GM23248 (cell line): ENCODE results near the gene TCTA. TPM values are rescaled to one million over a fixed set of nuclear protein-coding genes. Genes with fewer than 3 reads are reported as not detected.

Experiments
- DNase-seq: peaks from one replicate; pipeline ENCODE4 v3.0.0-alpha.2; 2015
- H2AFZ ChIP-seq: fragments of 200-600 bp; sonication (generic); 2 replicates; pipeline ENCODE4 v1.6.1; 2016; ENCODE audit warnings: antibody characterized with exemption
- H3F3A ChIP-seq: fragments of 200-600 bp; sonication (generic); 2 replicates; pipeline ENCODE4 v1.6.1; 2016; ENCODE audit warnings: mild to moderate bottlenecking, antibody characterized with exemption, mixed run types; ENCODE audit not compliant: insufficient read depth
- H3K27ac ChIP-seq: fragments of 200-600 bp; sonication (generic); 2 replicates; pipeline ENCODE4 v1.5.1; 2016; ENCODE audit warnings: mild to moderate bottlenecking
- H3K27me3 ChIP-seq: fragments of 200-600 bp; sonication (generic); replicated peaks from 2 replicates; pipeline ENCODE4 v1.6.1; 2016; ENCODE audit warnings: mild to moderate bottlenecking; ENCODE audit not compliant: insufficient read depth
- H3K36me3 ChIP-seq: fragments of 200-600 bp; sonication (generic); 2 replicates; pipeline ENCODE4 v1.6.1; 2016; ENCODE audit warnings: low read depth, mild to moderate bottlenecking
- H3K4me1 ChIP-seq: fragments of 200-600 bp; sonication (generic); 2 replicates; pipeline ENCODE4 v1.6.1; 2016; ENCODE audit warnings: mild to moderate bottlenecking; ENCODE audit not compliant: insufficient read depth
- H3K4me2 ChIP-seq: fragments of 200-600 bp; sonication (generic); one replicate; pipeline ENCODE4 v1.6.1; 2016; ENCODE audit warnings: mild to moderate bottlenecking; ENCODE audit not compliant: unreplicated experiment
- H3K4me3 ChIP-seq: fragments of 200-600 bp; sonication (generic); 2 replicates; pipeline ENCODE4 v1.5.1; 2016; ENCODE audit warnings: mild to moderate bottlenecking
- H3K79me2 ChIP-seq: fragments of 200-600 bp; sonication (generic); 2 replicates; pipeline ENCODE4 v1.6.1; 2016; ENCODE audit warnings: mild to moderate bottlenecking; ENCODE audit not compliant: insufficient read depth
- H3K9ac ChIP-seq: fragments of 200-600 bp; sonication (generic); 2 replicates; pipeline ENCODE4 v1.6.1; 2016; ENCODE audit warnings: mild to moderate bottlenecking
- H3K9me2 ChIP-seq: fragments of 200-600 bp; sonication (generic); 2 replicates; pipeline ENCODE4 v1.6.1; 2016; ENCODE audit warnings: mixed run types, mild to moderate bottlenecking, moderate library complexity; ENCODE audit not compliant: insufficient read depth
- H3K9me3 ChIP-seq: fragments of 200-600 bp; sonication (generic); one replicate; pipeline ENCODE4 v1.6.1; 2017; ENCODE audit warnings: low read depth
- H4K20me1 ChIP-seq: fragments of 200-600 bp; sonication (generic); 2 replicates; pipeline ENCODE4 v1.6.0; 2016; ENCODE audit not compliant: insufficient read depth
- EZH2 ChIP-seq: fragments of 200-600 bp; sonication (generic); IDR thresholded peaks from 2 replicates; pipeline ENCODE4 v1.6.1; 2018; ENCODE audit warnings: antibody characterized with exemption, mild to moderate bottlenecking; ENCODE audit not compliant: insufficient read depth, poor library complexity, severe bottlenecking
- EZH2phosphoT487 ChIP-seq: fragments of 200-600 bp; sonication (generic); IDR thresholded peaks from 2 replicates; pipeline ENCODE4 v1.6.1; 2018; ENCODE audit warnings: antibody characterized with exemption, moderate library complexity, mild to moderate bottlenecking, low read depth; ENCODE audit not compliant: insufficient read depth
- WGBS, 2 experiments: methylation state at CpG; one replicate each; pipeline ENCODE4 v1.1.6; 2015 to 2017; ENCODE audit warnings: low lambda C conversion rate in 2 of 2, low coverage in 1 of 2; ENCODE audit errors: missing lambda C conversion rate in 2 of 2; 5-methylcytosine and 5-hydroxymethylcytosine counted together
- in situ Hi-C: fragments of 300-500 bp; cut with MboI; formaldehyde crosslinking; loops from 2 replicates; pipeline ENCODE4 v1.15.0; 2020
- polyA plus RNA-seq: library from polyadenylated mRNA; unstranded; fragments of >200 nt; fragmentation: Nextera tagmentation; extraction: Ambion mirVana; gene quantifications from 2 replicates; pipeline ENCODE4 v1.2.1, GENCODE V29; 2016
- total RNA-seq: library from RNA; depleted of rRNA; stranded (reverse); fragments of >200 nt; shearing (Covaris generic); gene quantifications from 2 replicates; pipeline ENCODE4 v1.2.3, GENCODE V29; 2014

TCTA gene
- total and polyA plus RNA-seq, 2 experiments from 2014 or later: 52.2 to 55.7 TPM

GRCh38 chr3:49454898-49455681, 42.9 kb downstream of the TCTA start:
- TF ChIP-seq EZH2 (no peak), EZH2phosphoT487 (no peak)
- in situ Hi-C loops: no loop called here
- 58 to 67% methylated on average over 3 of the region's 3 CpGs for WGBS, 2 experiments
- no peaks in the 10 kb centered on the region for H4K20me1 ChIP-seq
- H3K9me3 ChIP-seq: no peaks in the 10 kb centered on the region
- H3K4me2 ChIP-seq: no peak overlapping the region
- H3K79me2 ChIP-seq: no peaks in the 10 kb centered on the region
- no peaks in the 10 kb centered on the region for H3F3A ChIP-seq
- H3K9me2 ChIP-seq: no peaks in the 10 kb centered on the region
- no peak overlapping the region for H3K27ac ChIP-seq
- no peaks in the 10 kb centered on the region for H3K27me3 ChIP-seq
- no peak overlapping the region for H3K4me3 ChIP-seq
- no peaks in the 10 kb centered on the region for H3K36me3 ChIP-seq
- H3K9ac ChIP-seq: no peak overlapping the region
- H3K4me1 ChIP-seq: peaks cover 4% of the 10 kb centered on the region; the same call in 1 of the 2 replicates
- DNase-seq: no peak
- H2AFZ ChIP-seq: no peak overlapping the region

GRCh38 chr3:49456466-49456865, 44.2 kb downstream of the TCTA start:
- Histone ChIP-seq H3K4me2 (no peak overlapping the region), H3K4me3 (no peak overlapping the region), H2AFZ (no peak overlapping the region), H3K79me2 (no peaks in the 10 kb centered on the region), H3K4me1 (peaks cover 8% of the 10 kb centered on the region), H3K9ac (no peak overlapping the region), H4K20me1 (no peaks in the 10 kb centered on the region), H3K36me3 (no peaks in the 10 kb centered on the region), H3K27me3 (no peaks in the 10 kb centered on the region), H3K9me2 (no peaks in the 10 kb centered on the region), H3K27ac (no peak overlapping the region), H3K9me3 (no peaks in the 10 kb centered on the region), H3F3A (no peaks in the 10 kb centered on the region)
- in situ Hi-C loops: no loop called here
- DNase-seq: no peak
- WGBS, 2 experiments: 87 to 92% methylated on average over 3 of the region's 3 CpGs
- TF ChIP-seq EZH2phosphoT487 (no peak), EZH2 (no peak)

- 100% methylated on average over 2 of the region's 2 CpGs for WGBS, 2 experiments
- H4K20me1 ChIP-seq: no peaks in the 10 kb centered on the region
- DNase-seq: no peak
- H3K27me3 ChIP-seq: no peaks in the 10 kb centered on the region
- H3K9me3 ChIP-seq: no peaks in the 10 kb centered on the region
- in situ Hi-C loops: no loop called here
- TF ChIP-seq EZH2 (no peak), EZH2phosphoT487 (no peak)
- no peak overlapping the region for H2AFZ ChIP-seq
- no peak overlapping the region for H3K27ac ChIP-seq
- H3K4me2 ChIP-seq: no peak overlapping the region
- H3K4me3 ChIP-seq: no peak overlapping the region
- H3K79me2 ChIP-seq: no peaks in the 10 kb centered on the region
- no peaks in the 10 kb centered on the region for H3F3A ChIP-seq
- H3K9ac ChIP-seq: no peak overlapping the region
- no peaks in the 10 kb centered on the region for H3K36me3 ChIP-seq
- H3K9me2 ChIP-seq: no peaks in the 10 kb centered on the region
- peaks cover 20% of the 10 kb centered on the region for H3K4me1 ChIP-seq
Measured at GRCh38 chr3:49460188-49460890, 48.1 kb downstream of the TCTA start.

GRCh38 chr3:49460956-49461355, 48.7 kb downstream of the TCTA start:
- Histone ChIP-seq H3K27ac (no peak overlapping the region), H2AFZ (no peak overlapping the region), H3K79me2 (no peaks in the 10 kb centered on the region), H3F3A (no peaks in the 10 kb centered on the region), H4K20me1 (no peaks in the 10 kb centered on the region), H3K9me3 (no peaks in the 10 kb centered on the region), H3K36me3 (no peaks in the 10 kb centered on the region), H3K9ac (no peak overlapping the region), H3K9me2 (no peaks in the 10 kb centered on the region), H3K4me2 (no peak overlapping the region), H3K27me3 (no peaks in the 10 kb centered on the region), H3K4me3 (no peak overlapping the region), H3K4me1 (peaks cover 20% of the 10 kb centered on the region)
- no peak for TF ChIP-seq EZH2
- no peak for TF ChIP-seq EZH2phosphoT487
- in situ Hi-C loops: no loop called here
- 69 to 72% methylated on average over 4 of the region's 4 CpGs for WGBS, 2 experiments
- no peak for DNase-seq
